Measurements from ENCODE around the gene KLHDC3. TPM values are rescaled to one million over a fixed set of nuclear protein-coding genes. Genes with fewer than 3 reads are reported as not detected.
A peak's percentile ranks its signal among the peaks of the same experiment; 100 is the strongest.

KLHDC3 gene
- total and polyA plus RNA-seq, 3 donors from 2014 or later = 207 to 422 (median 210) TPM

DNA sequence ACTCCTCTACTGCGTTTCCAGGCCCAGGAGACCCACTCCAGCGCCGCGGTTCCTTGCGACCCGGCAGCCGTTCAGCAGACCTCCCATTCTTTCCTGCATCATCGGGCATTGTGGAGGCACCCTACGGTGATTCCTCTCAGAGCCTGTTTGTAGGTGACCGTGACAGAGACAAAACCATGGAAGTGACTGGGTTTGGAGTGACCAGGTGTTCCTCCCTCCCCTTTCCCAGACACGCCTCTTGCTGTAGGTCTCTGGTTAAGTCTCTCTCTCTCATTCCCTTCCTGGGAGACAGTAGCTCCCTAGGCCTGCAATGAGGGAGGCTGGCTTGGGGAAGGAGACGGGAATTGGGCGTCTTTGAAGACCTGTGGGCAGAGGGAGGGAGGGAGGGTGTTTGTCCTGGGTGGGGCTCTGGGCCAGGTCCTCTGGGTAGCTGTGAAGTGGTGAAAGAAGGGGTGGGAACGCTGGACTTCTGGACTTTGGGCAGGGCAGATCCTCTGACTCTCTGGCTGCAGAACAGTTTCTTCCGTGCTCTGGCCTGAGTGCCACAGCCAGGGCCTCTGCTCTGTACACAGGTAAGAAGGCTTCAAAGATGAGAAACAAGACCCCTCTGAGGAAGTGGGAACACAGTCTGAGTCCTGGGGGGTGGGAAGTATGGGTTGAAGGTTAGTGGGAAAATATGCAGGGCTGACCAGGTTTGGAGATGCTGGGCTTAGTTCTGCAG, 46.1 kb downstream of the KLHDC3 start:
- no peak for DNase-seq
- TF ChIP-seq POLR2A (IDR thresholded peaks at IDR 0.05) = no peak
- TF ChIP-seq, protein P1, sequence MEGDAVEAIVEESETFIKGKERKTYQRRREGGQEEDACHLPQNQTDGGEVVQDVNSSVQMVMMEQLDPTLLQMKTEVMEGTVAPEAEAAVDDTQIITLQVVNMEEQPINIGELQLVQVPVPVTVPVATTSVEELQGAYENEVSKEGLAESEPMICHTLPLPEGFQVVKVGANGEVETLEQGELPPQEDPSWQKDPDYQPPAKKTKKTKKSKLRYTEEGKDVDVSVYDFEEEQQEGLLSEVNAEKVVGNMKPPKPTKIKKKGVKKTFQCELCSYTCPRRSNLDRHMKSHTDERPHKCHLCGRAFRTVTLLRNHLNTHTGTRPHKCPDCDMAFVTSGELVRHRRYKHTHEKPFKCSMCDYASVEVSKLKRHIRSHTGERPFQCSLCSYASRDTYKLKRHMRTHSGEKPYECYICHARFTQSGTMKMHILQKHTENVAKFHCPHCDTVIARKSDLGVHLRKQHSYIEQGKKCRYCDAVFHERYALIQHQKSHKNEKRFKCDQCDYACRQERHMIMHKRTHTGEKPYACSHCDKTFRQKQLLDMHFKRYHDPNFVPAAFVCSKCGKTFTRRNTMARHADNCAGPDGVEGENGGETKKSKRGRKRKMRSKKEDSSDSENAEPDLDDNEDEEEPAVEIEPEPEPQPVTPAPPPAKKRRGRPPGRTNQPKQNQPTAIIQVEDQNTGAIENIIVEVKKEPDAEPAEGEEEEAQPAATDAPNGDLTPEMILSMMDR (IDR thresholded peaks at IDR 0.05) = no peak
- intact Hi-C loops (cut with DNase I; ENCODE audit: low total_unique reads) = no loop called here
- Histone ChIP-seq H3K9me3 (no peaks in the 10 kb centered on the region), H3K27ac (peak overlapping the region; percentile 80 to 93), H3K27me3 (no peaks in the 10 kb centered on the region), H3K4me1 (peaks cover 20% of the 10 kb centered on the region), H3K36me3 (ENCODE audit: low read depth, missing control alignments) (no peaks in the 10 kb centered on the region), H3K4me3 (peak overlapping the region; percentile 87 to 94)
- WGBS, 2 donors = 4 to 5% methylated on average over 15 of the region's 15 CpGs

DNA sequence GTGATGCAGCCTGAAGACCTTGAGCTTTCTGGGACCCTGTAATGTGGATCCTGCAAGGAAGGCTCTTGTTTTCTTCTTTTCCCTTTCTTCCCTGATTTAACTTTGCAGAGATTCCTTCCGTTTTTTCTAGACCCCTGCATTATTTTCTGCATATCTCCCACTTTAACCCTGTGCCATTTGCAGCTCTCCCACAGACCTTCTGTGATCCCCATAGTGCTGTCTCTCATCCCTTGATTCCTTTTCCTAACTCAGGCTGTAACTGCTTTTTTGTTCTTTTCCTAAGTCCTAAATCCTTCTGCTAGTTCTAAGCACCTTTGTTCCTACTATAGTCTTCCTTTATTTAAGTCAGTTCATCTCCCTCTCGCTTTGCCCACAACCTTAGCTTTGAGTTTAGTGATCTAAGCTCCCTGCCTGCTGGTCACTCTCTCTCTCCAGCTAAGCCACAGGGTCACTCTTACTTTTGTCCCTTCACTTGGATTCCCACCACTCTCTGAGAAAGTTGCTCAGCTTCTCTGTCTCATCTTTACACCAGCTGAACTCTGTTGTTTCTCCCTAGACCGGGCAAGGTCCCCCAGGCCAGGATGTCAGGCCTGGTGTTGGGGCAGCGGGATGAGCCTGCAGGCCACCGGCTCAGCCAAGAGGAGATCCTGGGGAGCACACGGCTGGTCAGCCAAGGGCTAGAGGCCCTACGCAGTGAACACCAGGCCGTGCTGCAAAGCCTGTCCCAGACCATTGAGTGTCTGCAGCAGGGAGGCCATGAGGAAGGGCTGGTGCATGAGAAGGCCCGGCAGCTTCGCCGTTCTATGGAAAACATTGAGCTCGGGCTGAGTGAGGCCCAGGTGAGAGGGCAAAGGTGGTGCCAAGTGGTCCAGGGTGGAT, 46.9 kb downstream of the KLHDC3 start:
- intact Hi-C loops (cut with DNase I; ENCODE audit: low total_unique reads) = no loop called here
- 81 to 87% methylated on average over 9 to 12 of the region's 12 CpGs for WGBS, 2 donors
- TF ChIP-seq POLR2A (IDR thresholded peaks at IDR 0.05) = no peak
- TF ChIP-seq, protein P1 (IDR thresholded peaks at IDR 0.05) = no peak
- H3K9me3 ChIP-seq = no peaks in the 10 kb centered on the region
- H3K27me3 ChIP-seq = no peaks in the 10 kb centered on the region
- H3K4me3 ChIP-seq = peak overlapping the region in 1 of 2 donors; percentile 87
- peak overlapping the region in 1 of 2 donors; percentile 80 for H3K27ac ChIP-seq
- no peak for DNase-seq
- H3K36me3 ChIP-seq (ENCODE audit: low read depth, missing control alignments) = no peaks in the 10 kb centered on the region
- peaks cover 20% of the 10 kb centered on the region for H3K4me1 ChIP-seq

DNA sequence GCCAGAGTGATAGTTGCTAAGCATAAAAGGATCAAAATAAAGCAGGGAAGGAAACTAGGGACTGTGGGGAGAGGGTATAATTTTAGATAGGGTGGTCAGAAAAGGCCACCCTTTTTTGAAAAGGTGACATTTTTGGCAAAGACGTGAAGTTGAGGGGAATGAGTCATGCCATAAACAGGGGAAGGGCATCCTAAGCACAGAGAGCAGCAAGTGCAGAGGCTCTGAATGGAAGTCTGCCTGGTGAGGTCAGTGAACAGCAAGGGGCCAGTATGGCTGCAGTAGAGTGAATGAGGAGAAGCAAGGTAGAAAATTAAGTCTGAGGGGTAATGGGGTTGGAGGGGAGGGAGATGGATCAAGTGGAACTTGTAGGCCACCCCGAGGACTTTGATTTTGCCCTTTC, 47.8 kb downstream of the KLHDC3 start:
- H3K4me3 ChIP-seq = no peak overlapping the region
- intact Hi-C loops (cut with DNase I; ENCODE audit: low total_unique reads) = no loop called here
- H3K36me3 ChIP-seq (ENCODE audit: low read depth, missing control alignments) = no peaks in the 10 kb centered on the region

DNA sequence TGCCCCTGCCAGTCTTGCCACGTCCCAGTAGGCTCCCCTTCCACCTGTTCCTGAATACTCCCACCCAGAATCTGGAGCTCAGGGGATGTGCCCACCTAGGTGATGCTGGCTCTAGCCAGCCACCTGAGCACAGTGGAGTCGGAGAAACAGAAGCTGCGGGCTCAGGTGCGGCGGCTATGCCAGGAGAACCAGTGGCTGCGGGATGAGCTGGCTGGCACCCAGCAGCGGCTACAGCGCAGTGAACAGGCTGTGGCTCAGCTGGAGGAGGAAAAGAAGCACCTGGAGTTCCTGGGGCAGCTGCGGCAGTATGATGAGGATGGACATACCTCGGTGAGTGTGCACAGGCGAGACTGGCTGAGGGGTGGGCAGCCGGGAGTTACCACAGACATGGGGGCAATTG, 48.8 kb downstream of the KLHDC3 start:
- TF ChIP-seq POLR2A (IDR thresholded peaks at IDR 0.05) = no peak
- TF ChIP-seq, protein P1 (IDR thresholded peaks at IDR 0.05) = no peak
- Histone ChIP-seq H3K36me3 (ENCODE audit: low read depth, missing control alignments) (no peaks in the 10 kb centered on the region), H3K27ac (no peak overlapping the region), H3K4me3 (no peak overlapping the region), H3K4me1 (peaks cover 20% of the 10 kb centered on the region), H3K27me3 (no peaks in the 10 kb centered on the region), H3K9me3 (no peaks in the 10 kb centered on the region)
- intact Hi-C loops (cut with DNase I; ENCODE audit: low total_unique reads) = no loop called here
- no peak for DNase-seq
- WGBS, 2 donors = 91 to 95% methylated on average over 11 to 12 of the region's 12 CpGs

More for the DNA sequence above, 47.8 kb downstream of the KLHDC3 start:
- H3K27me3 ChIP-seq = no peaks in the 10 kb centered on the region
- WGBS, 2 donors = 76 to 82% methylated on average over 2 of the region's 2 CpGs
- no peaks in the 10 kb centered on the region for H3K9me3 ChIP-seq
- no peak for DNase-seq
- H3K4me1 ChIP-seq = peaks cover 20% of the 10 kb centered on the region
- TF ChIP-seq, protein P1 (IDR thresholded peaks at IDR 0.05) = no peak
- no peak for TF ChIP-seq POLR2A (IDR thresholded peaks at IDR 0.05)
- H3K27ac ChIP-seq = no peak overlapping the region
